Measurements from ENCODE around the gene TBL1X. TPM values are rescaled to one million over a fixed set of nuclear protein-coding genes. Genes with fewer than 3 reads are reported as not detected.

TBL1X gene
- total and polyA plus RNA-seq, 2 donors (not counting 3 experiments of a cell fraction or from before 2014, with no cell fraction given), result 8.7 to 25.3 TPM

DNA sequence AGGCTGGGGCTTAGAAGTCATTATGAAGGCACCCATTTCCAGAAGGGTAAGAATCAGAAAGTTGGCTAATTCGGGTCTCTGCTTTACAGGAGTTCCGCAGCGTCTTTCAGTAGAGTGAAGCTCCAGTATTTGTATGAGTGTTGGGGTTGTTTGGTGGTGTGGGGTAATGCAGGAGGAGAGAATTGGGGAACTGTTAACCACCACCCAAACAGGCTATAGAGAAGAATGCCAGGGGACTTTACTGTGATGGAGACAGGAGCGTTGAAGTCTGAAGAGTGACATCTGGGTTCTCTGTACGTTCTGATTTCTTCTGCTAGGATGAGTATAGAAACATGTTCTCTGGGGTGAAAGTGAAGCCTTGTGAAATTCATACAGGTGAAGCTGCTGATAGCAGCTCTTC, 96.3 kb downstream of the TBL1X start:
- FAIRE-seq, result no peak
- POLR2A ChIA-PET, result no interaction called here

More for the DNA sequence above, 96.3 kb downstream of the TBL1X start:
- dilution Hi-C loops (cut with MboI; ENCODE audit: extremely low pct_ligation_motif_present, low sequenced_read_pairs), result no loop called here
- H3K79me2 ChIP-seq (ENCODE audit: control insufficient read depth, insufficient read depth, low read length), result no peaks in the 10 kb centered on the region
- no TSS peak for BruUV-seq (replicated peaks)
- H3K9me3 ChIP-seq (replicated peaks; ENCODE audit: control insufficient read depth, insufficient read depth, low read length), result no peaks in the 10 kb centered on the region
- no peaks in the 10 kb centered on the region for H3K27me3 ChIP-seq (ENCODE audit: control insufficient read depth in 2 of 2, insufficient read depth in 2 of 2, low read length in 2 of 2)
- H3K36me3 ChIP-seq (ENCODE audit: control insufficient read depth in 2 of 2, extremely low read depth in 1 of 2, insufficient read depth in 2 of 2, low read length in 2 of 2), result no peaks in the 10 kb centered on the region
- no peak overlapping the region for H3K4me3 ChIP-seq (replicated peaks in 1 of 3; ENCODE audit: insufficient read depth in 1 of 3, low read depth in 1 of 3, low read length in 3 of 3)
- intact Hi-C loops (cut with micrococcal nuclease), result no loop called here
- TF ChIP-seq MYC (IDR thresholded peaks at IDR 0.05; ENCODE audit: low read depth, low read length), result no peak
- TF ChIP-seq GATA2 (IDR thresholded peaks at IDR 0.05; ENCODE audit: insufficient read depth, insufficient read length, low read depth, low read length), result no peak
- TF ChIP-seq FOS (IDR thresholded peaks at IDR 0.05; ENCODE audit: borderline replicate concordance, insufficient read depth, low read length), result no peak
- no peak for TF ChIP-seq JUN (IDR thresholded peaks at IDR 0.05; ENCODE audit: borderline replicate concordance, insufficient read depth, insufficient read length, low read depth)
- TF ChIP-seq EZH2 (IDR thresholded peaks at IDR 0.05; ENCODE audit: borderline replicate concordance, low read depth, low read length, severe bottlenecking), result no peak
- TF ChIP-seq POLR2AphosphoS5 (IDR thresholded peaks at IDR 0.05; ENCODE audit: insufficient read depth, low read depth, low read length), result no peak
- TF ChIP-seq, protein P1, sequence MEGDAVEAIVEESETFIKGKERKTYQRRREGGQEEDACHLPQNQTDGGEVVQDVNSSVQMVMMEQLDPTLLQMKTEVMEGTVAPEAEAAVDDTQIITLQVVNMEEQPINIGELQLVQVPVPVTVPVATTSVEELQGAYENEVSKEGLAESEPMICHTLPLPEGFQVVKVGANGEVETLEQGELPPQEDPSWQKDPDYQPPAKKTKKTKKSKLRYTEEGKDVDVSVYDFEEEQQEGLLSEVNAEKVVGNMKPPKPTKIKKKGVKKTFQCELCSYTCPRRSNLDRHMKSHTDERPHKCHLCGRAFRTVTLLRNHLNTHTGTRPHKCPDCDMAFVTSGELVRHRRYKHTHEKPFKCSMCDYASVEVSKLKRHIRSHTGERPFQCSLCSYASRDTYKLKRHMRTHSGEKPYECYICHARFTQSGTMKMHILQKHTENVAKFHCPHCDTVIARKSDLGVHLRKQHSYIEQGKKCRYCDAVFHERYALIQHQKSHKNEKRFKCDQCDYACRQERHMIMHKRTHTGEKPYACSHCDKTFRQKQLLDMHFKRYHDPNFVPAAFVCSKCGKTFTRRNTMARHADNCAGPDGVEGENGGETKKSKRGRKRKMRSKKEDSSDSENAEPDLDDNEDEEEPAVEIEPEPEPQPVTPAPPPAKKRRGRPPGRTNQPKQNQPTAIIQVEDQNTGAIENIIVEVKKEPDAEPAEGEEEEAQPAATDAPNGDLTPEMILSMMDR (IDR thresholded peaks at IDR 0.05; ENCODE audit: extremely low read depth in 1 of 2, insufficient read depth in 1 of 2, low read depth in 1 of 2, low read length in 2 of 2), result no peak
- no peak for TF ChIP-seq POLR2A (IDR thresholded peaks at IDR 0.05; ENCODE audit: low read depth, low read length)
- TF ChIP-seq, protein P2, sequence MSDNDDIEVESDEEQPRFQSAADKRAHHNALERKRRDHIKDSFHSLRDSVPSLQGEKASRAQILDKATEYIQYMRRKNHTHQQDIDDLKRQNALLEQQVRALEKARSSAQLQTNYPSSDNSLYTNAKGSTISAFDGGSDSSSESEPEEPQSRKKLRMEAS (IDR thresholded peaks at IDR 0.05; ENCODE audit: insufficient read depth, insufficient read length), result no peak
- no peak overlapping the region for H3K4me2 ChIP-seq (ENCODE audit: insufficient read depth, low read length)
- H3K4me1 ChIP-seq (ENCODE audit: control insufficient read depth, extremely low read depth, insufficient read depth, low read length), result peaks cover 6% of the 10 kb centered on the region
- CTCF ChIA-PET, result no interaction called here
- no peak overlapping the region for H3K27ac ChIP-seq (ENCODE audit: insufficient read depth, low read depth, low read length)
- no peak overlapping the region for H3K9ac ChIP-seq (replicated peaks; ENCODE audit: extremely low read depth, insufficient read depth, low read length)
- no peak overlapping the region for H2AFZ ChIP-seq (ENCODE audit: low read depth, low read length)
- H4K20me1 ChIP-seq (replicated peaks; ENCODE audit: control insufficient read depth, extremely low read depth, insufficient read depth, low read length), result no peaks in the 10 kb centered on the region
- DNase-seq (ENCODE audit: low read depth, low spot score), result no peak
- H3K9me1 ChIP-seq (replicated peaks; ENCODE audit: control insufficient read depth, extremely low read depth, insufficient read depth, low read length), result no peaks in the 10 kb centered on the region

Measured in endothelial cell of umbilical vein (primary cell).